Esophagus squamous epithelium (tissue), 5 donors: Measurements from ENCODE around the gene TMTC1. TPM values are rescaled to one million over a fixed set of nuclear protein-coding genes. Genes with fewer than 3 reads are reported as not detected.

ENCODE experiments used
- DNase-seq: peaks from one replicate; lab custom pipeline; 2025; lab: John Stamatoyannopoulos, UW
- H3K27ac ChIP-seq, 4 donors: fragments of 200-600 bp; sonication (generic); one replicate each; pipeline ENCODE4 v1.5.1; 2016 to 2019; ENCODE audit warnings: mild to moderate bottlenecking in 1 of 4
- H3K27me3 ChIP-seq, 4 donors: fragments of 200-600 bp; sonication (generic); 1 replicate in 3 of 4; 2 replicates in 1 of 4; pipeline versions ENCODE4 v1.5.1 to v1.6.0; 2017 to 2021; ENCODE audit warnings: antibody characterized with exemption in 1 of 4
- H3K36me3 ChIP-seq, 3 donors: fragments of 200-600 bp; sonication (generic); one replicate each; pipeline ENCODE4 v1.5.1; 2016 to 2019
- H3K4me1 ChIP-seq, 3 donors: fragments of 200-600 bp; sonication (generic); one replicate each; pipeline ENCODE4 v1.5.1; 2017 to 2019
- H3K4me3 ChIP-seq, 4 donors: fragments of 200-600 bp; sonication (generic); 1 replicate in 3 of 4; 2 replicates in 1 of 4; pipeline ENCODE4 v1.5.1; 2016 to 2019; ENCODE audit warnings: mild to moderate bottlenecking in 2 of 4, moderate library complexity in 1 of 4
- H3K9me3 ChIP-seq, 3 donors: fragments of 200-600 bp; sonication (generic); one replicate each; pipeline ENCODE4 v1.5.1; 2016 to 2019
- POLR2A ChIP-seq, 4 donors: fragments of 450-650 bp; IDR thresholded peaks; one replicate each; pipeline ENCODE4 v1.6.1; 2017; ENCODE audit warnings: antibody characterized with exemption in 4 of 4, mild to moderate bottlenecking in 4 of 4, moderate library complexity in 3 of 4
- WGBS, 2 donors: methylation state at CpG; one replicate each; pipeline ENCODE4 v1.1.5; 2018; 5-methylcytosine and 5-hydroxymethylcytosine counted together
- intact Hi-C: fragments of 100-400 bp; cut with DNase I; formaldehyde crosslinking; loops from one replicate; pipeline ENCODE4 v1.15.0; 2022
- total RNA-seq, 4 donors: library from RNA; depleted of rRNA; stranded (reverse); fragments of >200 nt; gene quantifications; one replicate each; pipeline ENCODE4 v1.1.0, GENCODE V29; 2016
- TF ChIP-seq, protein P1 (sequence below), 6 experiments: fragments of 450-650 bp in 4 of 6; fragments of 200-600 bp in 2 of 6; sonication (generic) in 2 of 6; IDR thresholded peaks; one replicate each; pipeline ENCODE4 v1.5.1; 2016 to 2019; ENCODE audit warnings: antibody characterized with exemption in 6 of 6, mild to moderate bottlenecking in 4 of 6, moderate library complexity in 4 of 6
- donor health status: DM: yes; HTN: yes; CAD: no.

The TMTC1 gene
- total RNA-seq, 4 donors from 2014 or later, result 2.5 to 31.9 (median 14.7) TPM

DNA sequence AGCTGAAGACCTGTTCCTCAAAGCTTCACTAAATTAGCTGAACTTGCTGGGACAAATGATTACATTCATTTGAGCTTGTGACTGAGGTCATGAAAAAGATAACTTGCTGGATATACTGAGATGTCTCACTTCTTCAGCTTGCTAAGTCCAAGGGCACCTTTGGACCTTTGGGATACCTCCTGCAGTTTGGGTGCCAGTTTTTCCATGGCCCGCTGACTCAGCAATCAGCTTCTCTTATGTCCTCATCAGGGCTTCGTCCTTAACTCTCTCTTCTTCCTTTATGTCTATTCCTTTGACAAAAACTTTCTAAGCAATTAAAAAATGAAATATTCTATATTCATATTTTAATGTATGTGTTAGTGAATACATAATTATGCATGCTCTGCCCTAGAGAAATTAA lies 331.9 kb downstream of the TMTC1 start:
- DNase-seq, result no peak
- no peaks in the 10 kb centered on the region for H3K27me3 ChIP-seq
- no peaks in the 10 kb centered on the region for H3K36me3 ChIP-seq
- intact Hi-C loops, result no loop called here
- WGBS, 2 donors, result 73 to 89% methylated on average over 2 of the region's 2 CpGs
- H3K4me3 ChIP-seq, result no peak overlapping the region
- H3K27ac ChIP-seq, result no peak overlapping the region
- TF ChIP-seq, protein P1, sequence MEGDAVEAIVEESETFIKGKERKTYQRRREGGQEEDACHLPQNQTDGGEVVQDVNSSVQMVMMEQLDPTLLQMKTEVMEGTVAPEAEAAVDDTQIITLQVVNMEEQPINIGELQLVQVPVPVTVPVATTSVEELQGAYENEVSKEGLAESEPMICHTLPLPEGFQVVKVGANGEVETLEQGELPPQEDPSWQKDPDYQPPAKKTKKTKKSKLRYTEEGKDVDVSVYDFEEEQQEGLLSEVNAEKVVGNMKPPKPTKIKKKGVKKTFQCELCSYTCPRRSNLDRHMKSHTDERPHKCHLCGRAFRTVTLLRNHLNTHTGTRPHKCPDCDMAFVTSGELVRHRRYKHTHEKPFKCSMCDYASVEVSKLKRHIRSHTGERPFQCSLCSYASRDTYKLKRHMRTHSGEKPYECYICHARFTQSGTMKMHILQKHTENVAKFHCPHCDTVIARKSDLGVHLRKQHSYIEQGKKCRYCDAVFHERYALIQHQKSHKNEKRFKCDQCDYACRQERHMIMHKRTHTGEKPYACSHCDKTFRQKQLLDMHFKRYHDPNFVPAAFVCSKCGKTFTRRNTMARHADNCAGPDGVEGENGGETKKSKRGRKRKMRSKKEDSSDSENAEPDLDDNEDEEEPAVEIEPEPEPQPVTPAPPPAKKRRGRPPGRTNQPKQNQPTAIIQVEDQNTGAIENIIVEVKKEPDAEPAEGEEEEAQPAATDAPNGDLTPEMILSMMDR (IDR thresholded peaks at IDR 0.05), result no peak
- no peak for TF ChIP-seq POLR2A (IDR thresholded peaks at IDR 0.05)
- H3K4me1 ChIP-seq, result no peaks in the 10 kb centered on the region
- H3K9me3 ChIP-seq, result no peaks in the 10 kb centered on the region
